Heart left ventricle (tissue), 16 donors: ENCODE data around the gene SMARCA2. TPM values are rescaled to one million over a fixed set of nuclear protein-coding genes. Genes with fewer than 3 reads are reported as not detected.

Source experiments
- ATAC-seq, 4 donors: fragments of 200-7000 bp; cut with Tn5 transposase; one replicate each; pipeline ENCODE4 v1.9.1; 2020 to 2022; ENCODE audit warnings: moderate library complexity in 4 of 4, mild to moderate bottlenecking in 3 of 4, moderate number of reproducible peaks in 1 of 4
- DNase-seq, 5 donors: peaks; one replicate each; pipeline ENCODE4 v3.0.0-alpha.2; 2020
- H3K27ac ChIP-seq, 12 donors: fragments of 200-600 bp; sonication (generic) in 4 of 12; one replicate each; pipeline versions ENCODE4 v1.5.0 to v1.8.0; 2016 to 2022; ENCODE audit warnings: mild to moderate bottlenecking in 2 of 12
- H3K27me3 ChIP-seq, 9 donors: fragments of 200-600 bp; sonication (generic) in 2 of 9; one replicate each; pipeline versions ENCODE4 v1.5.1 to v1.8.0; 2016 to 2022; ENCODE audit warnings: mild to moderate bottlenecking in 3 of 9
- H3K36me3 ChIP-seq, 9 donors: fragments of 200-600 bp; sonication (generic) in 2 of 9; one replicate each; pipeline versions ENCODE4 v1.5.0 to v1.8.0; 2018 to 2022; ENCODE audit warnings: mild to moderate bottlenecking in 2 of 9
- H3K4me1 ChIP-seq, 12 donors: fragments of 200-600 bp; sonication (generic) in 4 of 12; one replicate each; pipeline versions ENCODE4 v1.5.0 to v1.8.0; 2016 to 2022; ENCODE audit warnings: mild to moderate bottlenecking in 3 of 12
- H3K4me3 ChIP-seq, 12 donors: fragments of 200-600 bp; sonication (generic) in 4 of 12; one replicate each; pipeline versions ENCODE4 v1.5.0 to v1.8.0; 2017 to 2022; ENCODE audit warnings: mild to moderate bottlenecking in 9 of 12, moderate library complexity in 4 of 12
- H3K9me3 ChIP-seq, 12 donors: fragments of 200-600 bp; sonication (generic) in 4 of 12; one replicate each; pipeline versions ENCODE4 v1.5.0 to v1.8.0; 2016 to 2022; ENCODE audit warnings: mild to moderate bottlenecking in 1 of 12
- CTCF ChIP-seq, 12 donors: fragments of 200-600 bp; sonication (generic) in 4 of 12; IDR thresholded peaks; one replicate each; pipeline versions ENCODE4 v1.5.0 to v1.8.0; 2018 to 2022; ENCODE audit warnings: antibody characterized with exemption in 12 of 12, mild to moderate bottlenecking in 5 of 12
- POLR2A ChIP-seq, 2 donors: fragments of 450-650 bp; IDR thresholded peaks; one replicate each; pipeline ENCODE4 v1.6.1; 2017; ENCODE audit warnings: antibody characterized with exemption in 2 of 2, mild to moderate bottlenecking in 2 of 2, moderate library complexity in 2 of 2
- WGBS, 4 donors: extraction: QIAGEN DNeasy Blood & Tissue Kit in 2 of 4; methylation state at CpG; one replicate each; pipeline versions ENCODE4 v1.1.5 to v1.1.7; 2013 to 2018; 5-methylcytosine and 5-hydroxymethylcytosine counted together
- intact Hi-C, 10 donors: fragments of 100-400 bp; cut with DNase I; formaldehyde crosslinking; loops; one replicate each; pipeline versions ENCODE4 v1.11.1 to v1.14.2; 2022
- polyA plus RNA-seq, 2 donors: library from polyadenylated mRNA; stranded (reverse); fragments of 200-250 nt; gene quantifications; one replicate each; pipeline ENCODE4 v1.2.3, GENCODE V29; 2013
- total RNA-seq, 9 donors: library from RNA; depleted of rRNA in 2 of 9; stranded (reverse); fragments of >200 nt in 2 of 9; fragmentation: NEBNext Ultra II Directional in 3 of 9; extraction: Animal tissue kit (Norgen Biotek cat#: 25700) in 3 of 9; gene quantifications; one replicate each; pipeline versions ENCODE4 v1.1.0 to v1.2.4, GENCODE V29; 2016 to 2023
- donor health status: ischemic (EF 13 %, LVEDD 7.1; RV severe dilation, severe dysfunction).
- donor health status: healthy with polysubstance abuse.
- donor health status: DM: no; HTN: yes; CAD: no.
- donor health status: DM: no; HTN: no; CAD: no.
- donor health status: ischemic (EF 25% LVEDD 6.9; RV normal size, moderate dysfunction).
- donor health status: ischemic (EF 25% LVEDD 5.7; RV mildly dilated, moderate dysfunction).
- donor health status: healthy.
- donor health status: DM: yes; HTN: yes; CAD: no.
- donor health status: ischemic (EF 35%, LVEDD 5.7; RV mildly dilated, moderate dysfunction).
- donor health status: nonischemic (EF 11% LVEDD 7.7; RV severe dilation, severe dysfunction).
- donor health status: DM: yes; HTN: yes; CAD: no.
- donor health status: PGD.
- donor health status: ischemic (EF 29% LVEDD 5.4; RV normal size, mild dysfunction).
- donor health status: nonischemic (EF 23%, LVEDD 6.1; RV moderate dilation, normal function).

Gene SMARCA2
- total and polyA plus RNA-seq, 11 donors, result 29.3 to 149 (median 103) TPM

- WGBS, 4 donors, result 73 to 94% (median 88%) methylated on average over 1 of the region's 1 CpG
- H3K4me3 ChIP-seq, result no peak overlapping the region
- DNase-seq, result no peak
- no peak for ATAC-seq
- H3K9me3 ChIP-seq, result no peaks in the 10 kb centered on the region
- H3K27ac ChIP-seq, result peak overlapping the region in 2 of 12 donors; percentile 67 to 85
- no peak for TF ChIP-seq CTCF (IDR thresholded peaks at IDR 0.05)
- TF ChIP-seq POLR2A (IDR thresholded peaks at IDR 0.05), result no peak
- H3K27me3 ChIP-seq, result no peaks in the 10 kb centered on the region
- intact Hi-C loops, result loop anchor here in 2 of 10 donors (5.0 kb wide), 3 partner anchors 49 to 709 kb away; no protein-coding TSS in a partner anchor
- H3K36me3 ChIP-seq, result peaks cover 0 to 27% (median 14%) of the 10 kb centered on the region in 9 donors
- H3K4me1 ChIP-seq, result peaks cover 0 to 81% (median 62%) of the 10 kb centered on the region in 12 donors
These were observed 113.5 kb downstream of the SMARCA2 start for GRCh38 chr9:2128618-2129017.

- intact Hi-C loops, result loop anchor here (5.0 to 10.0 kb wide), 13 partner anchors 46 to 711 kb away; partner anchors contain the start of genes VLDLR (in 2 of the 10) and PUM3 (in 1 of the 10)
- Histone ChIP-seq H3K4me1 (peaks cover 0 to 80% (median 50%) of the 10 kb centered on the region in 12 donors), H3K27ac (no peak overlapping the region), H3K27me3 (no peaks in the 10 kb centered on the region), H3K4me3 (no peak overlapping the region), H3K9me3 (no peaks in the 10 kb centered on the region), H3K36me3 (peaks cover 0 to 29% (median 5%) of the 10 kb centered on the region in 9 donors)
- WGBS, 4 donors, result 83 to 87% (median 84%) methylated on average over 3 of the region's 3 CpGs
- ATAC-seq, result no peak
- no peak for DNase-seq
- TF ChIP-seq POLR2A (IDR thresholded peaks at IDR 0.05), result no peak
- no peak for TF ChIP-seq CTCF (IDR thresholded peaks at IDR 0.05)
These were observed 115.8 kb downstream of the SMARCA2 start for GRCh38 chr9:2130941-2131340.

GRCh38 chr9:2132484-2133082 lies 117.4 kb downstream of the SMARCA2 start:
- TF ChIP-seq CTCF (IDR thresholded peaks at IDR 0.05), result peak; percentile 50 to 85 (median 78)
- no peak for TF ChIP-seq POLR2A (IDR thresholded peaks at IDR 0.05)
- ATAC-seq (peak in 1 of 4 donors; percentile 51), DNase-seq (no peak)
- peaks cover 0 to 41% (median 14%) of the 10 kb centered on the region in 9 donors for H3K36me3 ChIP-seq
- no peaks in the 10 kb centered on the region for H3K9me3 ChIP-seq
- WGBS, 4 donors, result 49 to 61% (median 55%) methylated on average over 3 of the region's 3 CpGs
- no peak overlapping the region for H3K4me3 ChIP-seq
- intact Hi-C loops, result loop anchor here (2.0 to 10.0 kb wide), 15 partner anchors 45 to 710 kb away; partner anchors contain the start of genes VLDLR (in 2 of the 10) and PUM3 (in 1 of the 10)
- H3K27ac ChIP-seq, result no peak overlapping the region
- H3K27me3 ChIP-seq, result no peaks in the 10 kb centered on the region
- peaks cover 0 to 64% (median 34%) of the 10 kb centered on the region in 12 donors for H3K4me1 ChIP-seq

- ATAC-seq, result peak; percentile 10 to 70 (median 44)
- no peak for DNase-seq
- no peaks in the 10 kb centered on the region for H3K9me3 ChIP-seq
- intact Hi-C loops, result loop anchor here (5.0 to 10.0 kb wide), 13 partner anchors 43 to 708 kb away; partner anchors contain the start of genes VLDLR (in 2 of the 10) and PUM3 (in 1 of the 10)
- H3K4me3 ChIP-seq, result no peak overlapping the region
- TF ChIP-seq CTCF (IDR thresholded peaks at IDR 0.05), result no peak
- no peak for TF ChIP-seq POLR2A (IDR thresholded peaks at IDR 0.05)
- peaks cover 0 to 45% (median 17%) of the 10 kb centered on the region in 9 donors for H3K36me3 ChIP-seq
- peak overlapping the region in 6 of 12 donors; percentile 6 to 52 (median 21) for H3K27ac ChIP-seq
- H3K27me3 ChIP-seq, result no peaks in the 10 kb centered on the region
- 57 to 68% (median 62%) methylated on average over 2 of the region's 2 CpGs for WGBS, 4 donors
- peaks cover 0 to 48% (median 22%) of the 10 kb centered on the region in 12 donors for H3K4me1 ChIP-seq
These were observed 119.2 kb downstream of the SMARCA2 start for GRCh38 chr9:2134391-2134790.
